AG09309 (cell line): Measurements from ENCODE around the gene ESR2.
"Not testable (repeated sequence)": the region's sequence is repeated elsewhere in the genome, so short reads cannot be mapped to it uniquely, and the experiment has no call there.

Experiments used
- DNase-seq: peaks from one replicate; pipeline ENCODE4 v3.0.0-alpha.2; 2010; ENCODE audit warnings: low read depth
- H3K4me3 ChIP-seq: 2 replicates; pipeline ENCODE4 v1.5.1; 2011; ENCODE audit warnings: mild to moderate bottlenecking, low read depth, low read length, moderate library complexity; ENCODE audit not compliant: control insufficient read depth
- CTCF ChIP-seq: IDR thresholded peaks from 2 replicates; pipeline ENCODE4 v1.5.1; 2011; ENCODE audit warnings: mild to moderate bottlenecking, low read depth, low read length, inconsistent platforms; ENCODE audit not compliant: insufficient read depth, control insufficient read depth; ENCODE audit errors: missing control alignments

Gene ESR2

GRCh38 chr14:64126548-64126947, 167.6 kb downstream of the ESR2 start:
- no peak for DNase-seq
- TF ChIP-seq CTCF = no peak
- no peak overlapping the region for H3K4me3 ChIP-seq

DNA sequence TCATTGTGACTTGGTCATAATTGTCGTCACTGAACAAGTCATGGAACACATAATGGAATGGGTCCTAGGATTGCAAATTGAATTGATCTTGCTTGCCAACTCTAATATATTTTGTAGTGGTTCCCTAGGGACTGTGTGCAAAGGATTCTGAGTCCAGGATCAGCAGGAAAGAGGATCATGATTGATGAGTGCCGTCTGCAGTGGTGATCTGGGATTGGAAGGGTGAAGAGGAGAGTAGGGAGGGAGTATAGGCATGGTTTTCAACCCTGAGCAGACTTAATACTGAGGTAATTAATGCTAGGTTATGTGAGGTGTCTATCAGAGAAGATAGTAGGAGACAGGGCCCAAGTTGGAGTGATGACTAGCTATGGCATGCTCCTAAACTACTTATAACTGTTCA, 168.9 kb downstream of the ESR2 start:
- no peak for TF ChIP-seq CTCF

GRCh38 chr14:64123241-64123822, 170.8 kb downstream of the ESR2 start:
- no peak for DNase-seq
- no peak overlapping the region for H3K4me3 ChIP-seq
- TF ChIP-seq CTCF = no peak

More for the DNA sequence above, 168.9 kb downstream of the ESR2 start:
- DNase-seq = no peak
- no peak overlapping the region for H3K4me3 ChIP-seq

- H3K4me3 ChIP-seq = no peak overlapping the region
- TF ChIP-seq CTCF = no peak
- no peak for DNase-seq
These were observed 174.2 kb downstream of the ESR2 start for GRCh38 chr14:64119980-64120379.

GRCh38 chr14:64119500-64119899, 174.7 kb downstream of the ESR2 start:
- DNase-seq = no peak
- no peak overlapping the region for H3K4me3 ChIP-seq
- TF ChIP-seq CTCF = no peak

DNA sequence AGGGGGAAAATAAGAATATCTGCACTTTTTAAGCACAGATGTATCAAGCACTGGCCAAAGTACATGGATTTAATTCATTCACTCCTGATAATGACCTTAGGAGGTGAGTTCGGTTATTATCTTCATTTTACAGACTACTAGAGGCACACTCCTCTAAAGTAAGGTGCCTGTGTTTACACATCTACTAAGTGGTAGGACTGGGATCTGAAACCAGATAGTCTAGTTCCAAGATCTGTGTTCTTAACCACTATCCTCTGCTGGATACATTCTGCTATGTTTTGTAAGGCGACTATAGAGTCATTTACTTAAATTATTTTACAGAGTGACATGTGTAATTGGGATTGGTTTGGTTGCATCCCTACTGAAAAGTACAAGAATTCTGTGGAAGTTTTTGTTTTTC, 175.3 kb downstream of the ESR2 start:
- DNase-seq = no peak
- no peak for TF ChIP-seq CTCF

DNA sequence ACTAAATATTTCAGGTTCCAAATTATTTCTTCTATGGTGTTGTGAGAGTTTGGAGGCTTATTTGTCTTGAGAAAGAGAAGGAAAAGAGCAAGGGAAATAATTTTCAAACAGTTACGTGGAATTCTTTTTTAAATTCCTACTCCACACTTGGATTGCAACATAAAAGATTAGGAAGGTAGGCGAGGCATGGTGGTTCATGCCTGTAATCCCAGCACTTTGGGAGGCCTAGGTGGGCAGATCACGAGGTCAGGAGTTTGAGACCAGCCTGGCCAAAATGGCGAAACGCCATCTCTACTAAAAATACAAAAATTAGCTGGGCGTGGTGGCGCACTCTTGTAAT, 175.8 kb downstream of the ESR2 start:
- H3K4me3 ChIP-seq, DNase-seq: not testable (repeated sequence)

More for the DNA sequence above, 175.3 kb downstream of the ESR2 start:
- H3K4me3 ChIP-seq = no peak overlapping the region
